Mesenchymal stem cell (in vitro differentiated cells and primary cell): ENCODE data around the gene POLN.

Experiments used
- DNase-seq: peaks from one replicate; pipeline ENCODE4 v3.0.0-alpha.2; 2013
- H2AFZ ChIP-seq: one replicate; pipeline ENCODE4 v1.6.1; 2013; ENCODE audit warnings: low read depth, mild to moderate bottlenecking, control low read depth, inconsistent platforms, low read length, moderate library complexity
- H2AK5ac ChIP-seq: 2 replicates; pipeline ENCODE4 v1.6.1; 2013; ENCODE audit warnings: low read length, moderate library complexity, mild to moderate bottlenecking, inconsistent platforms; ENCODE audit not compliant: severe bottlenecking
- H2BK120ac ChIP-seq: one replicate; pipeline ENCODE4 v1.6.1; 2013; ENCODE audit warnings: low read depth, mild to moderate bottlenecking, inconsistent platforms, low read length, moderate library complexity
- H2BK12ac ChIP-seq, 2 experiments: one replicate each; pipeline ENCODE4 v1.6.1; 2013; ENCODE audit warnings: inconsistent platforms in 2 of 2, low read length in 2 of 2, mild to moderate bottlenecking in 2 of 2, moderate library complexity in 2 of 2, control low read depth in 1 of 2
- H2BK15ac ChIP-seq: one replicate; pipeline ENCODE4 v1.6.1; 2013; ENCODE audit warnings: mild to moderate bottlenecking, low read depth, inconsistent platforms; ENCODE audit not compliant: poor library complexity, severe bottlenecking
- H2BK5ac ChIP-seq: 2 replicates; pipeline ENCODE4 v1.6.1; 2013; ENCODE audit warnings: low read depth, mild to moderate bottlenecking, low read length, control low read depth, inconsistent platforms; ENCODE audit not compliant: poor library complexity, severe bottlenecking
- H3K14ac ChIP-seq, 2 experiments: one replicate each; pipeline ENCODE4 v1.6.1; 2013; ENCODE audit warnings: inconsistent platforms in 2 of 2, low read length in 2 of 2, control low read depth in 1 of 2, mild to moderate bottlenecking in 1 of 2, moderate library complexity in 1 of 2
- H3K18ac ChIP-seq, 2 experiments: one replicate each; pipeline ENCODE4 v1.6.1; 2013; ENCODE audit warnings: inconsistent platforms in 2 of 2, low read length in 2 of 2, control low read depth in 1 of 2, low read depth in 1 of 2, mild to moderate bottlenecking in 1 of 2
- H3K23ac ChIP-seq, 2 experiments: one replicate each; pipeline ENCODE4 v1.6.1; 2013; ENCODE audit warnings: inconsistent platforms in 2 of 2, low read length in 2 of 2, mild to moderate bottlenecking in 2 of 2, moderate library complexity in 2 of 2, control low read depth in 1 of 2
- H3K27ac ChIP-seq: 2 replicates; pipeline ENCODE4 v1.5.1; 2013; ENCODE audit warnings: mild to moderate bottlenecking, moderate library complexity, low read length, control low read depth, inconsistent platforms; ENCODE audit not compliant: poor library complexity, severe bottlenecking
- H3K27me3 ChIP-seq, 2 experiments: 2 replicates each; pipeline versions ENCODE4 v1.6.1 to v1.7.0; 2013; ENCODE audit warnings: low read length in 2 of 2, mild to moderate bottlenecking in 2 of 2, moderate library complexity in 2 of 2, control low read depth in 1 of 2, inconsistent platforms in 1 of 2; ENCODE audit not compliant: control insufficient read depth in 1 of 2, insufficient read depth in 1 of 2
- H3K36me3 ChIP-seq, 2 experiments: 2 replicates each; pipeline versions ENCODE4 v1.6.1 to v1.7.0; 2013; ENCODE audit warnings: low read length in 2 of 2, control low read depth in 1 of 2, inconsistent platforms in 1 of 2, low read depth in 1 of 2, mild to moderate bottlenecking in 1 of 2; ENCODE audit not compliant: insufficient read depth in 2 of 2, control insufficient read depth in 1 of 2
- H3K4ac ChIP-seq, 2 experiments: one replicate each; pipeline ENCODE4 v1.6.1; 2013; ENCODE audit warnings: inconsistent platforms in 2 of 2, low read length in 2 of 2, mild to moderate bottlenecking in 2 of 2, moderate library complexity in 2 of 2, control low read depth in 1 of 2, low read depth in 1 of 2
- H3K4me1 ChIP-seq: 2 replicates; pipeline ENCODE4 v1.6.1; 2013; ENCODE audit warnings: low read depth, low read length, control low read depth; ENCODE audit not compliant: control insufficient read depth, insufficient read depth
- H3K4me2 ChIP-seq: 2 replicates; pipeline ENCODE4 v1.6.1; 2013; ENCODE audit warnings: low read length, mild to moderate bottlenecking, inconsistent platforms; ENCODE audit not compliant: poor library complexity, severe bottlenecking
- H3K4me3 ChIP-seq, 2 experiments: 2 replicates each; pipeline versions ENCODE4 v1.5.1 to v1.7.0; 2013; ENCODE audit warnings: low read length in 2 of 2, mild to moderate bottlenecking in 2 of 2, control low read depth in 1 of 2, low read depth in 1 of 2; ENCODE audit not compliant: insufficient read depth in 1 of 2
- H3K79me1 ChIP-seq: replicated peaks from 2 replicates; pipeline ENCODE4 v1.6.1; 2013; ENCODE audit warnings: mild to moderate bottlenecking, control low read depth, low read length, inconsistent platforms; ENCODE audit not compliant: poor library complexity, severe bottlenecking
- H3K9ac ChIP-seq: 2 replicates; pipeline ENCODE4 v1.7.0; 2013; ENCODE audit warnings: mild to moderate bottlenecking, low read length, moderate library complexity
- H3K9me3 ChIP-seq: 2 replicates; pipeline ENCODE4 v1.7.0; 2013; ENCODE audit warnings: mild to moderate bottlenecking, low read length; ENCODE audit not compliant: control insufficient read depth
- H4K8ac ChIP-seq: one replicate; pipeline ENCODE4 v1.6.1; 2013; ENCODE audit warnings: inconsistent platforms, mild to moderate bottlenecking, low read length, moderate library complexity
- H4K91ac ChIP-seq: one replicate; pipeline ENCODE4 v1.6.1; 2013; ENCODE audit warnings: mild to moderate bottlenecking, low read length, inconsistent platforms
- WGBS: methylation state at CpG from one replicate; pipeline ENCODE4 v1.1.7; 2013; ENCODE audit warnings: mixed read lengths; 5-methylcytosine and 5-hydroxymethylcytosine counted together

Gene POLN

DNA sequence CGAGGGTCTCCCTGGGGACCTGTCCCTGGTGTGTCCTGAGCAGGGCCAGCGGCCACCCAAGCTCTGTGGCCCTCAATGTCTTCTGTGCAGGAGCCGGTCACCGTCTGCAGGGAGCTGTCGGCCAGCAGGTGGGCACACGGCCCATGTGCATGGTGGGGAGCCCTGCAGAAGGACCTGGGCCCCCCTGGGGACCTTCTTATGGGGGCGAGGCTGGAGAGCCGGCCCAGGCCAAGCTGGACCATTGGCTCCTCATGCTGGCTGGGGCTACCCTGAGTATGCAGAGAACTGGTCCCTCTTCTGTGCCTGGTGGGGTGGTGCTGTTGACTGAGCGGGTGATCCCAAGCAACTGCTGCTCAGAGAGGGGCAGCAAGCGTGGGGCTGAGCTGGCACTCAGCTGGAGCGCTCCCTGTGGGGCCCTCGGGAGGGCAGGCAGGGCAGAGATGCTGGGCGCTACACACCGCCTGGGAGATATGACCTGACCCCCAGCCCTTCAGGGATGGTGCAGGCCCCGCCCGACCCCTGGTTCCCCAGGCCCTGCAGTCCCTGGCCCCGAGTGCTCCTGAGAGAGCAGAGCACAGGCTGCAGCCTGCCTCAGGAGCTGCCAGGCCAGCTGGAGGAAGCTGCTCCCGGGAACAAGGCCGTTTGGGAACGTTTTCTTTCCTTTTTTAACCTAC, 168.0 kb downstream of the POLN start:
- no peaks in the 10 kb centered on the region for H3K79me1 ChIP-seq
- no peak overlapping the region for H3K4ac ChIP-seq
- H3K9ac ChIP-seq, result no peak overlapping the region
- H3K27me3 ChIP-seq, result peaks cover 22 to 24% of the 10 kb centered on the region in 2 experiments
- H2BK120ac ChIP-seq, result no peak overlapping the region
- H3K36me3 ChIP-seq, result no peaks in the 10 kb centered on the region
- no peak overlapping the region for H2BK12ac ChIP-seq
- no peak overlapping the region for H4K8ac ChIP-seq
- 87% methylated on average over 17 of the region's 20 CpGs for WGBS
- H2BK15ac ChIP-seq, result no peak overlapping the region
- no peak overlapping the region for H3K18ac ChIP-seq
- no peak overlapping the region for H3K27ac ChIP-seq
- no peak overlapping the region for H2AFZ ChIP-seq
- H3K23ac ChIP-seq, result no peak overlapping the region
- H3K14ac ChIP-seq, result no peak overlapping the region
- H4K91ac ChIP-seq, result no peak overlapping the region
- peaks cover 14% of the 10 kb centered on the region for H3K4me1 ChIP-seq
- no peak overlapping the region for H3K4me3 ChIP-seq
- H2AK5ac ChIP-seq, result no peak overlapping the region
- no peak for DNase-seq
- no peak overlapping the region for H3K4me2 ChIP-seq
- no peak overlapping the region for H2BK5ac ChIP-seq
- no peaks in the 10 kb centered on the region for H3K9me3 ChIP-seq

DNA sequence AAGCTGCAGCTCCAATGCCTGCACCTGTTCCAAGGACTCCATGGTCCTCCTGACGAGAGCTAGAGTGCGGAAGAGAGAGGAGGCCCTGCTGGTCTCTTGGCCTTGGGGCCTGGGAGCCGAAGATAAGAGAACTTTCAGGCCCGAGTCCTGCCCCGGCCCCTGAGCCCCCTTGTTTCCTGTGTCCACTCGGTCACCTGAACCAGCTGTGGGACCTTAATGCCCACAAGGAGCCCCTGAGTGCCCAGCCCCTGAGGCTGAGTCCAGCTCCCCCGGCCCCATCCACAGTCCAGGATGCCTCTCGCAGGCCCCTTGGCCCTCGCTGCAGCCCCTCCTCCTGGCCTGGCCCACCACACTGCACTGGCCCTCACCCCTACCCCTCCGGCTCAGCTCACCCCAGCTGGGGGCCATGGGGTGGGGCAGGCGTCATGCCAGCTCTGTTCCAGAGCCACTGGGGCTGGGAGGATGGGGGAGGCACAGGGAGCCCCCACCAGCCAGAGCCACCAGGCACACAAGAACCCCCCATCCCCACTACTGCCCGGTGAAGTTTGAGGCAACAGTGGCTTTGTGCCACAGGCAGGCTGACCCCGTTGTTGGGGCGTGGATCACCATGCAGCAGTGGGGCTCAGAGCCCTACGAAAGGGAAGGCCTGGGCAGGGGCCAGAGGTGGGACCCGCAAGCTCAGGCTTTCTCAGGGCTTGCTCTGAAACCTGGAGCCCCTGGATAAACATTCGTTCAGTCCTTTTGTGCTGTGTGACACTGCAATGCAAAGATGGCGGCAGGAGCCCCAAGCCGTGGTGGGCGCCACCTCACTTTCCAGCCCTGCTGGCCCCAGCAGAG, 168.7 kb downstream of the POLN start:
- Histone ChIP-seq H3K4ac (no peak overlapping the region), H3K18ac (no peak overlapping the region), H2BK120ac (no peak overlapping the region), H3K79me1 (no peaks in the 10 kb centered on the region), H2BK15ac (no peak overlapping the region), H3K9me3 (no peaks in the 10 kb centered on the region), H3K4me3 (no peak overlapping the region), H3K4me2 (no peak overlapping the region), H3K27ac (no peak overlapping the region), H2BK12ac (no peak overlapping the region), H3K27me3 (peaks cover 22 to 29% of the 10 kb centered on the region in 2 experiments), H3K23ac (no peak overlapping the region), H3K14ac (no peak overlapping the region), H2AFZ (no peak overlapping the region), H2AK5ac (no peak overlapping the region), H4K91ac (no peak overlapping the region), H3K36me3 (no peaks in the 10 kb centered on the region), H4K8ac (no peak overlapping the region), H3K9ac (no peak overlapping the region), H2BK5ac (no peak overlapping the region), H3K4me1 (peaks cover 14% of the 10 kb centered on the region)
- no peak for DNase-seq
- whole genome bisulfite sequencing, result 90% methylated on average over 19 of the region's 20 CpGs

DNA sequence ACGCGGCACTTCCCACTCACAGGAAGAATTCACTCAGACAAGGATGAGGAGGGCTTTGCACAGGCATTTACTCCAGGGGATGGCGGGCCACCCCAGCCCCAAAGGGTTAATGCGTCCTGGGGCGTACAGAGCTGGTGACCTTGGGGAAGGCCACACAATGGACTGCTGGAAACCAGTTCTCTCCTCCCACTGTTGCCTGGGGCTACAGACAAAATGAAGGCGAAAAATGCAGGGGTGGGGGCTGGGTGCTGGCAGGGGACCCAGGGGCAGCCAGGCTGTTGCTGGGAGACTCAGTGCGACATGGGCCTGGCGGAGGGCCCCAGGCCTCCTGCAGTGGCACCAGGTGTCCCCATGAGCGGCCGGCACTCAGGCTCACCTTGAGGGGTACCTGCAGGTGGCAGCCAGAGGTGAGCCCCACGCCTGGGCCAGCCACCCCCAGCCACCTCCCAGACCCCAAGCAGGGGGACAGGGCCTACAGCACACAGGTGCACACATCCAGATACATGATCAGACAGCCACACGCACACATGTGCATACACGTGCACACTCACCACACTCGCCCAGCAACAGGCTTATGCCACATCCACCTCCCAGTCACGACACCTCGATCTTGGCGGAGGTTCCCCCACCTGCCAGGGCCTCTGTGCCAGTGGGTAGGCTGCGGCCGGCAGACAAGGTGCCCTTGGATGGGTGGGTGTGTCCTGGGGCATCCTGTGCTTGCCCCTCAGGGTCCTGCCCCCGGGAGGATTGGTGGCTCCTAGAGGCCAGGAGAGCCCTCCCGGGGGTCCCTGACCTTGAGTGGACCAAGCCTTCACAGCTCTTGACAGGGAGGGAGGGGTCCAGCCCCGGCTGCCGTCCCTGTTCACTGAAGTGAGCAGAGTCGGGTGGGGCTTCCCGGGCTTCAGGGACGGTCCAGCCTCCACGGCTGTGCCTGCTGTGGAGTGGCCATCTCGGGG, 169.7 kb downstream of the POLN start:
- H3K9ac ChIP-seq, result no peak overlapping the region
- H3K27ac ChIP-seq, result no peak overlapping the region
- no peak overlapping the region for H3K4me3 ChIP-seq
- no peak overlapping the region for H2BK120ac ChIP-seq
- H4K8ac ChIP-seq, result no peak overlapping the region
- WGBS, result 85% methylated on average over 25 of the region's 28 CpGs
- peaks cover 14% of the 10 kb centered on the region for H3K4me1 ChIP-seq
- H3K79me1 ChIP-seq, result no peaks in the 10 kb centered on the region
- no peak overlapping the region for H3K14ac ChIP-seq
- no peak for DNase-seq
- H3K9me3 ChIP-seq, result no peaks in the 10 kb centered on the region
- no peak overlapping the region for H2AFZ ChIP-seq
- no peak overlapping the region for H3K4me2 ChIP-seq
- peaks cover 22 to 39% of the 10 kb centered on the region in 2 experiments for H3K27me3 ChIP-seq
- no peak overlapping the region for H2BK5ac ChIP-seq
- no peak overlapping the region for H3K4ac ChIP-seq
- no peak overlapping the region for H4K91ac ChIP-seq
- H2BK15ac ChIP-seq, result no peak overlapping the region
- H3K23ac ChIP-seq, result no peak overlapping the region
- H3K18ac ChIP-seq, result no peak overlapping the region
- H2BK12ac ChIP-seq, result no peak overlapping the region
- no peak overlapping the region for H2AK5ac ChIP-seq
- H3K36me3 ChIP-seq, result no peaks in the 10 kb centered on the region
